Measurements from ENCODE around the gene PHLDA2. TPM values are rescaled to one million over a fixed set of nuclear protein-coding genes. Genes with fewer than 3 reads are reported as not detected.
A peak's percentile ranks its signal among the peaks of the same experiment; 100 is the strongest.

PHLDA2 gene
- total and polyA plus RNA-seq, 2 of the 13 experiments (the other 11 are each of a cell fraction or from before 2014, with no cell fraction given) = 0.55 to 0.78 TPM

GRCh38 chr11:2892215-2892966, 36.8 kb downstream of the PHLDA2 start (continued):
- no peak for TF ChIP-seq MAZ (IDR thresholded peaks at IDR 0.05; ENCODE audit: borderline replicate concordance, low read depth, low read length)
- TF ChIP-seq MAZ (CRISPR knock-in tag; IDR thresholded peaks at IDR 0.05; ENCODE audit: low read depth) = peak; percentile 59
- TF ChIP-seq, protein P1, sequence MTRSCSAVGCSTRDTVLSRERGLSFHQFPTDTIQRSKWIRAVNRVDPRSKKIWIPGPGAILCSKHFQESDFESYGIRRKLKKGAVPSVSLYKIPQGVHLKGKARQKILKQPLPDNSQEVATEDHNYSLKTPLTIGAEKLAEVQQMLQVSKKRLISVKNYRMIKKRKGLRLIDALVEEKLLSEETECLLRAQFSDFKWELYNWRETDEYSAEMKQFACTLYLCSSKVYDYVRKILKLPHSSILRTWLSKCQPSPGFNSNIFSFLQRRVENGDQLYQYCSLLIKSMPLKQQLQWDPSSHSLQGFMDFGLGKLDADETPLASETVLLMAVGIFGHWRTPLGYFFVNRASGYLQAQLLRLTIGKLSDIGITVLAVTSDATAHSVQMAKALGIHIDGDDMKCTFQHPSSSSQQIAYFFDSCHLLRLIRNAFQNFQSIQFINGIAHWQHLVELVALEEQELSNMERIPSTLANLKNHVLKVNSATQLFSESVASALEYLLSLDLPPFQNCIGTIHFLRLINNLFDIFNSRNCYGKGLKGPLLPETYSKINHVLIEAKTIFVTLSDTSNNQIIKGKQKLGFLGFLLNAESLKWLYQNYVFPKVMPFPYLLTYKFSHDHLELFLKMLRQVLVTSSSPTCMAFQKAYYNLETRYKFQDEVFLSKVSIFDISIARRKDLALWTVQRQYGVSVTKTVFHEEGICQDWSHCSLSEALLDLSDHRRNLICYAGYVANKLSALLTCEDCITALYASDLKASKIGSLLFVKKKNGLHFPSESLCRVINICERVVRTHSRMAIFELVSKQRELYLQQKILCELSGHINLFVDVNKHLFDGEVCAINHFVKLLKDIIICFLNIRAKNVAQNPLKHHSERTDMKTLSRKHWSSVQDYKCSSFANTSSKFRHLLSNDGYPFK (CRISPR knock-in tag; IDR thresholded peaks at IDR 0.05; ENCODE audit: borderline replicate concordance) = no peak
- TF ChIP-seq ZBTB7A (CRISPR knock-in tag; IDR thresholded peaks at IDR 0.05) = peak; percentile 97
- TF ChIP-seq ZNF18 (CRISPR knock-in tag; IDR thresholded peaks at IDR 0.05; ENCODE audit: insufficient replicate concordance) = peak; percentile 31
- TF ChIP-seq ZNF263 (CRISPR knock-in tag; IDR thresholded peaks at IDR 0.05) = peak; percentile 83
- TF ChIP-seq ZNF414 (CRISPR knock-in tag; IDR thresholded peaks at IDR 0.05) = no peak
- TF ChIP-seq GATAD1 (CRISPR knock-in tag; IDR thresholded peaks at IDR 0.05) = no peak
- TF ChIP-seq U2AF1 (optimal IDR thresholded peaks at IDR 0.05; ENCODE audit: low read depth, low read length) = no peak
- 0 out of 2 replicates have a peak, but pooled peaks have one; percentile 30 for TF ChIP-seq MYC (CRISPR knock-in tag; IDR thresholded peaks at IDR 0.05; ENCODE audit: borderline replicate concordance)

All from HepG2 (cell line).